Measurements from ENCODE around the gene CXorf58.
"Not testable (repeated sequence)": the region's sequence is repeated elsewhere in the genome, so short reads cannot be mapped to it uniquely, and the experiment has no call there.

Gene CXorf58

DNA sequence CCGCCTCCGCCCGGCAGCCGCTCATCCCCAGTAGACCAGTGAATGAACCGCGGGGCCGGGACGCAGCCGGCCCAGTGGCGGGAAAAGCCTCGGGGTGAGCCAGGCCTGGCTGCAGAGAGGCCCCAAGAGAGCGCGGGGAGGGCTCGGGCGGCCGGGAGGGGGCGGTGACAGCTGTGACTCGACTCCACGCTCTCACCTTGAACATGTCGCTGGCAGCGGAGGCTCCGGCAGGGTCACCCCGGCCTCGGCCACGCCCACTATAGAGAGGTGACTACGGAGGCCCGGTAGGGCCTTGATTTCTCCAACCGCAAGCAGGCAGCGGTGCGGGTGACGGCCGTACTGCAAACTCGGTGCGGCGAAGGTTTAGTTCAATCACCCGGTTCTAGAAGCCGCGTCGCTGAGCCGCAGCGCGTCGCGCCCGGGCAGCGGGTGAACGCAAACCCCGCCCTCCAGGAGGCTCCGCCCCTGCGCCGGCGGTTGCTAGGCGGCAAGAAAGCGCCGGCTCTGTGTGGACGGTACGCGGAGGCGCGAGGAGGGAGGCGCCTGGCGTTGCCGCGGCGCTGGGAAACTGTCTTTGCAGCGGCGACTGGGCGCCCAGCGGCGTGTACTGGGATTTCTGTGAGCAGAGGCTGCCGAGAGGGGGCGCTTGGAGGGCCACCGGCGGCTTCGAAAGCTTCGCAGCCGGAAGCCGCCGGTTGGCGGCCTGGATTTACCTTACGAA, at the start of gene CXorf58, which contains the start of gene APOO:
CXorf58 (plus strand) TSS at position 509 of the 721 bp plus-strand sequence. CDS start 2,297 bp downstream, outside the sequence.
APOO (minus strand) TSS at position 441 of the 721 bp plus-strand sequence; CDS start at position 205, 236 bp downstream.
- TF ChIP-seq CTCF (IDR thresholded peaks at IDR 0.05; ENCODE audit: low read depth, low read length): peak; percentile 72
- Histone ChIP-seq H3K9me3 (ENCODE audit: severe bottlenecking) (no peaks in the 10 kb centered on the region), H3K27me3 (ENCODE audit: insufficient read depth, low read depth, severe bottlenecking) (peaks cover 24% of the 10 kb centered on the region), H3K4me3 (ENCODE audit: low read depth, low read length) (peak within 1 kb of the TSS; percentile 76), H3K36me3 (no peaks in the 10 kb centered on the region), H3K27ac (peak within 1 kb of the TSS; percentile 96)
- DNase-seq: peak; percentile 91

DNA sequence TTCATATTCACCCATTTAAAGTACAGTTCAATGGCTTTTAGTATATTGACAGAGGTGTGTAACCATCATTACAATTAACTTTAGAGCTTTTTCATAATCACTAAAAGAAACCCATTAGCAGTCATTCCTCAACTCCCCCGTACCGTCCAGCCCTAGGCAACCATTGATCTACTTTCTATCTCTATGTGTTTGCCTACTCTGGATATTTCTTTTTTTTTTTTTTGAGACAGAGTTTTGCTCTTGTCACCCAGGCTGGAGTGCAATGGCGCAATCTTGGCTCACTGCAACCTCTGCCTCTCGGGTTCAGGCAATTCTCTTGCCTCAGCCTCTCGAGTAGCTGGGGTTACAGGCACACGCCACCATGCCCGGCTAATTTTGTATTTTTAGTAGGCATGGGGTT, 48.6 kb upstream of the CXorf58 start:
- not testable (repeated sequence) for H3K36me3 ChIP-seq; H3K27ac ChIP-seq; H3K4me3 ChIP-seq (ENCODE audit: low read depth, low read length); H3K9me3 ChIP-seq (ENCODE audit: severe bottlenecking); DNase-seq
- H3K27me3 ChIP-seq (ENCODE audit: insufficient read depth, low read depth, severe bottlenecking): peaks cover 14% of the 10 kb centered on the region

- DNase-seq: no peak
- H3K27me3 ChIP-seq (ENCODE audit: insufficient read depth, low read depth, severe bottlenecking): peaks cover 14% of the 10 kb centered on the region
- no peak for TF ChIP-seq CTCF (IDR thresholded peaks at IDR 0.05; ENCODE audit: low read depth, low read length)
Measured at GRCh38 chrX:23861215-23861896, 46.5 kb upstream of the CXorf58 start.

DNA sequence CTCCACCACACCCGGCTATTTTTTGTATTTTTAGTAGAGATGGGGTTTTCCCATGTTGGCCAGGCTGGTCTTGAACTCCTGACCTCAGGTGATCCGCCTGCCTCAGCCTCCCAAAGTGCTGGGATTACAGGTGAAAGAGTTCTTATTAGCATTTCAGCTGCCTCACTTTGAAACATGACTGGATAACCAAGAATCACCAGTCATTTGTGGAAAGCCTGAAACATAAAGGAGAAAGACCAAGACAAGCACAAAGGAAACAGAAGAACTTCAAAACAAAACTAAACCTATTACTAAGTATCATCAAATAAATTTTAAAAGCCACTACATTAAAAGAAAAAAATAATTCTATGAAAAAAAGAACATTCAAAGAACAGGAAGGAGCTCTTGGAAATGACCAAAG, 45.9 kb upstream of the CXorf58 start:
- not testable (repeated sequence) for DNase-seq; H3K27ac ChIP-seq; H3K4me3 ChIP-seq (ENCODE audit: low read depth, low read length); H3K9me3 ChIP-seq (ENCODE audit: severe bottlenecking); H3K36me3 ChIP-seq
- peaks cover 14% of the 10 kb centered on the region for H3K27me3 ChIP-seq (ENCODE audit: insufficient read depth, low read depth, severe bottlenecking)

More at GRCh38 chrX:23861215-23861896, 46.5 kb upstream of the CXorf58 start:
- H3K9me3 ChIP-seq (ENCODE audit: severe bottlenecking): no peaks in the 10 kb centered on the region
- no peaks in the 10 kb centered on the region; the same call in 1 of the 2 replicates for H3K36me3 ChIP-seq
- no peak overlapping the region for H3K27ac ChIP-seq
- no peak overlapping the region for H3K4me3 ChIP-seq (ENCODE audit: low read depth, low read length)

DNA sequence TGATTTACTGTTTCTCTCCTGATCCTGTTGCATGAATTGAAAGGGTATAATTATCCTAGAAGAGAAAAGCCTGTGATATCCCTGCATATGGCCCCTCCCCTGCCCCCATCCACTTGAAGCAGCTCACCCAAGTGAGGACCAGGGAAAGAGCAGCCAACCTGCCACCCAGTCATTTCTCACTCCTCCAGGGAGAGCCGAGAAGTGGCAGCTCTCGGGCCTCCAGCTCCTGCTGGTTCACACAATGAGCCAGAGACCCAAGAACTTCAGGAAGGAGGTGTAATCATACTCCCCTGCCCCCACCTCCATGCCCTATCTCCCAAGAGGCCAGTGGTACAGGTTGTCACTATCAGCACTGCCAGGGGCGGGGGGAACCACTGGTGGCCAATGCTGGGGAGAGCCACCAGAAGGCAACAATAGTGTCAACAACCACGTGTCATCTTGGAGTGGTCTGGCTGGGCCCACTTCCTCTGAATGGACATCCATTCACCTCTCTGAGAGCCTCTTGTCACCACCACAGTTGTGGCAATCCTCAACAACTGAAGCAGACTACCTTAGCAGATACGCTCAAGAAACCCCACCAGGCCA, 43.0 kb upstream of the CXorf58 start:
- Histone ChIP-seq H3K4me3 (ENCODE audit: low read depth, low read length) (no peak overlapping the region), H3K9me3 (ENCODE audit: severe bottlenecking) (no peaks in the 10 kb centered on the region), H3K36me3 (no peaks in the 10 kb centered on the region; the same call in 1 of the 2 replicates), H3K27ac (no peak overlapping the region), H3K27me3 (ENCODE audit: insufficient read depth, low read depth, severe bottlenecking) (peaks cover 10% of the 10 kb centered on the region)
- peak; percentile 22 for DNase-seq
- no peak for TF ChIP-seq CTCF (IDR thresholded peaks at IDR 0.05; ENCODE audit: low read depth, low read length)

DNA sequence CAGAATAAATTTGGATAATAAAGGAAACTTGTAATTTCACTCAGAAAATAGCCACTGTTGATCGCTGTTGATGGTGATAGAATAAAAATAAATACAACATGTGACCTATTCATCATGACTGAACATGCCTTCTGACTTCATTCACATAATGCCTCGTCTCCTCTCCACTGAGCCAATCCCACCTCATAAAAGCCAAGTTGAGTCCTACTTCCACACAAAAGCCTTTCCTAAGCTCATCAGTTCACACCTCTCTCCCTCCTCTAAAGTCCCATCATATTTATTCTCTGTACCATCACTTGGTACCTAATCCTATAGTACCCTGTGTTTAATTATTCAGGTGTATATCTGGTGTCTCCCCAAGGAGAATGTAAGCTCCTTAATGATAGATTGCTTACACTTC, 37.8 kb upstream of the CXorf58 start:
- no peak for DNase-seq
- Histone ChIP-seq H3K9me3 (ENCODE audit: severe bottlenecking) (no peaks in the 10 kb centered on the region), H3K4me3 (ENCODE audit: low read depth, low read length) (no peak overlapping the region), H3K36me3 (no peaks in the 10 kb centered on the region; the same call in 1 of the 2 replicates), H3K27me3 (ENCODE audit: insufficient read depth, low read depth, severe bottlenecking) (peaks cover 8% of the 10 kb centered on the region), H3K27ac (no peak overlapping the region)
- no peak for TF ChIP-seq CTCF (IDR thresholded peaks at IDR 0.05; ENCODE audit: low read depth, low read length)

Data from WERI-Rb-1 (cell line).